GM21526 (cell line): Measurements from ENCODE around the gene SUGCT.
"Not testable (repeated sequence)": the region's sequence is repeated elsewhere in the genome, so short reads cannot be mapped to it uniquely, and the experiment has no call there.

Experiments used
- ATAC-seq: cut with Tn5 transposase; IDR thresholded peaks from one replicate; pipeline ENCODE4 v1.9.1; 2021; ENCODE audit warnings: moderate library complexity; ENCODE audit not compliant: unreplicated experiment, low FRiP score

Gene SUGCT

GRCh38 chr7:40134428-40135316 lies at the start of gene SUGCT, which contains the start of gene MPLKIP:
TSS of gene SUGCT (plus strand) at chr7:40135005.
TSS of gene MPLKIP (minus strand) at chr7:40134622. CDS start at chr7:40134567, 55 bp downstream.
- ATAC-seq: peak; percentile 91

- no peak for ATAC-seq
Observed at GRCh38 chr7:40092182-40092581, 42.6 kb upstream of the SUGCT start.

GRCh38 chr7:40093631-40094350 lies 41.0 kb upstream of the SUGCT start:
- no peak for ATAC-seq

GRCh38 chr7:40095230-40095629 lies 39.6 kb upstream of the SUGCT start:
- ATAC-seq: no peak

GRCh38 chr7:40095695-40096327 lies 39.0 kb upstream of the SUGCT start:
- no peak for ATAC-seq

GRCh38 chr7:40097728-40098127 lies 37.1 kb upstream of the SUGCT start:
- ATAC-seq: no peak

- ATAC-seq: no peak
Observed at GRCh38 chr7:40098810-40099209, 36.0 kb upstream of the SUGCT start.

- ATAC-seq: no peak
Observed at GRCh38 chr7:40099837-40100236, 35.0 kb upstream of the SUGCT start.

- ATAC-seq: no peak
Observed at GRCh38 chr7:40101201-40101600, 33.6 kb upstream of the SUGCT start.

- ATAC-seq: no peak
Observed at GRCh38 chr7:40102897-40103296, 31.9 kb upstream of the SUGCT start.

GRCh38 chr7:40105879-40106473 lies 28.8 kb upstream of the SUGCT start:
- ATAC-seq: no peak

GRCh38 chr7:40115936-40116335 lies 18.9 kb upstream of the SUGCT start:
- no peak for ATAC-seq

- not testable (repeated sequence) for ATAC-seq
Observed at GRCh38 chr7:40117199-40117598, 17.6 kb upstream of the SUGCT start.

- ATAC-seq: not testable (repeated sequence)
Observed at GRCh38 chr7:40118201-40118600, 16.6 kb upstream of the SUGCT start.

GRCh38 chr7:40120020-40120419 lies 14.8 kb upstream of the SUGCT start:
- ATAC-seq: no peak

- ATAC-seq: not testable (repeated sequence)
Observed at GRCh38 chr7:40122100-40122939, 12.5 kb upstream of the SUGCT start.

- no peak for ATAC-seq
Observed at GRCh38 chr7:40122940-40123254, 11.9 kb upstream of the SUGCT start.

- ATAC-seq: peak; percentile 8
Observed at GRCh38 chr7:40133561-40134427, 1.0 kb upstream of the SUGCT start.

GRCh38 chr7:40135317-40135610 lies 459 bp downstream of the SUGCT start:
- ATAC-seq: no peak
